ENCODE data around the gene SEMA7A.

DNA sequence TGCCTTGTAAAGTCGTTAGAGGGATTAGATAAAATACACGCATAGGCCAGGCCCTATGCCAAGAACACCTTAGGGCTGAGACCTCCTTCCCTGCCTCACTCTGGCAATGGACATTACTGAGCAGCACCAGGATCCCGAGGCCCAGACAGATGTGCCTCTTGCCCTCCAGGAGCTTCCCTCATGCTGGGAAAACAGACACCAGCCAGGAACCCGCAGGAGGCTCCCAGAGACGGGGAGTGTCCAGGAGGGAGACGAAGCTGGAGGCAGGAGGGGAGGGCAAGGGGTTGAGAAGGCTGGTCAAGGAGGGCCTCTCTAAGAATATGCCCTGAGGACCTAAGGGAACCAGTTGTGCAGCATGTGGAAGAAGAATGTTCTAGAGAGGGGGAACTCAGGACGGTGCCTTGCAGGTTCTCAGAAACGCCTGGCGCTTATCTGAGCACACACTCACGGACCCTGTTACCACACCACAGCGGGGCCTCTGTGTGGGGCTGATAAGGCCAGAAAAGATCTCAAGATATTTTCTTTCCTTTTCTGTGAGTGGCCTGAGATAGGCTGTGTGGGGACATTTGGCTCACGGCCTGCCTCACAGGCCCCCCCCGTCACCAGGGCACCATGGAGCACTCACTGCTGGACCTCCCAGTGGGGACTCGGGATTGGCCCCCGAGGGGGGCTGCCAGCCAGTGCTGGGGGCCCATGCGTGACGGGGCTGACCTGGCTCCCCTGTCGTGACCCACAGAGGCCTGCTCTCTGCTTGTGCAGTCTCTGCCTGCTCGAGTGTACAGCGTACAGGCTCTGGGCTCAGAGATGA, 44.3 kb downstream of the SEMA7A start:
- TF ChIP-seq, protein P1, sequence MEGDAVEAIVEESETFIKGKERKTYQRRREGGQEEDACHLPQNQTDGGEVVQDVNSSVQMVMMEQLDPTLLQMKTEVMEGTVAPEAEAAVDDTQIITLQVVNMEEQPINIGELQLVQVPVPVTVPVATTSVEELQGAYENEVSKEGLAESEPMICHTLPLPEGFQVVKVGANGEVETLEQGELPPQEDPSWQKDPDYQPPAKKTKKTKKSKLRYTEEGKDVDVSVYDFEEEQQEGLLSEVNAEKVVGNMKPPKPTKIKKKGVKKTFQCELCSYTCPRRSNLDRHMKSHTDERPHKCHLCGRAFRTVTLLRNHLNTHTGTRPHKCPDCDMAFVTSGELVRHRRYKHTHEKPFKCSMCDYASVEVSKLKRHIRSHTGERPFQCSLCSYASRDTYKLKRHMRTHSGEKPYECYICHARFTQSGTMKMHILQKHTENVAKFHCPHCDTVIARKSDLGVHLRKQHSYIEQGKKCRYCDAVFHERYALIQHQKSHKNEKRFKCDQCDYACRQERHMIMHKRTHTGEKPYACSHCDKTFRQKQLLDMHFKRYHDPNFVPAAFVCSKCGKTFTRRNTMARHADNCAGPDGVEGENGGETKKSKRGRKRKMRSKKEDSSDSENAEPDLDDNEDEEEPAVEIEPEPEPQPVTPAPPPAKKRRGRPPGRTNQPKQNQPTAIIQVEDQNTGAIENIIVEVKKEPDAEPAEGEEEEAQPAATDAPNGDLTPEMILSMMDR (IDR thresholded peaks at IDR 0.05) = no peak
- no peak for TF ChIP-seq POLR2A (IDR thresholded peaks at IDR 0.05)
